Vagina (tissue), 2 donors: ENCODE measurements around the gene SPACA4.

ENCODE experiments used
- POLR2AphosphoS5 ChIP-seq, 2 donors: sonication (generic); formaldehyde crosslinking; IDR thresholded peaks; one replicate each; pipeline ENCODE4 v1.9.0; 2017; ENCODE audit warnings: antibody characterized with exemption in 2 of 2, mild to moderate bottlenecking in 2 of 2, low read depth in 1 of 2; ENCODE audit not compliant: insufficient read depth in 1 of 2
- TF ChIP-seq, protein P1 (sequence below), 3 experiments: fragments of 450-650 bp in 2 of 3; fragments of 200-600 bp in 1 of 3; sonication (generic) in 1 of 3; IDR thresholded peaks; one replicate each; pipeline ENCODE4 v1.5.1; 2017 to 2019; ENCODE audit warnings: antibody characterized with exemption in 3 of 3, mild to moderate bottlenecking in 2 of 3, moderate library complexity in 2 of 3

DNA sequence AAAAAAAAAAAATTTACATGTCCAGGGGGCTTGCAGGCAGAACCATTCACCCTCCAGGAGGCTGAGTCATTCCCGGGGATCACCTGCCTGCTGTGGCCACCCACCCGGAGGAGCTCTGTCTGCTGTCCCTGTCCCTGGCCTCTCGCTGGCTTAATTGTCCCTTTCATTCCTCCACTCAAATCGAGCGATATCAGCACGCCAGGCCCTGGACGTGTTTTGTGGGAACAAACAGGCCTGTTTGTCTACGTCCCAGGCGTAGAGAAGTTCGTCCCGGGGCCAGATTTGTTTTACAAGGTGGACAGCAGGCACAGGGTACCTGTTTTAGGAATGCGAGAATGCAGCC lies 33.4 kb upstream of the SPACA4 start:
- TF ChIP-seq, protein P1, sequence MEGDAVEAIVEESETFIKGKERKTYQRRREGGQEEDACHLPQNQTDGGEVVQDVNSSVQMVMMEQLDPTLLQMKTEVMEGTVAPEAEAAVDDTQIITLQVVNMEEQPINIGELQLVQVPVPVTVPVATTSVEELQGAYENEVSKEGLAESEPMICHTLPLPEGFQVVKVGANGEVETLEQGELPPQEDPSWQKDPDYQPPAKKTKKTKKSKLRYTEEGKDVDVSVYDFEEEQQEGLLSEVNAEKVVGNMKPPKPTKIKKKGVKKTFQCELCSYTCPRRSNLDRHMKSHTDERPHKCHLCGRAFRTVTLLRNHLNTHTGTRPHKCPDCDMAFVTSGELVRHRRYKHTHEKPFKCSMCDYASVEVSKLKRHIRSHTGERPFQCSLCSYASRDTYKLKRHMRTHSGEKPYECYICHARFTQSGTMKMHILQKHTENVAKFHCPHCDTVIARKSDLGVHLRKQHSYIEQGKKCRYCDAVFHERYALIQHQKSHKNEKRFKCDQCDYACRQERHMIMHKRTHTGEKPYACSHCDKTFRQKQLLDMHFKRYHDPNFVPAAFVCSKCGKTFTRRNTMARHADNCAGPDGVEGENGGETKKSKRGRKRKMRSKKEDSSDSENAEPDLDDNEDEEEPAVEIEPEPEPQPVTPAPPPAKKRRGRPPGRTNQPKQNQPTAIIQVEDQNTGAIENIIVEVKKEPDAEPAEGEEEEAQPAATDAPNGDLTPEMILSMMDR (IDR thresholded peaks at IDR 0.05), result no peak
- no peak for TF ChIP-seq POLR2AphosphoS5 (IDR thresholded peaks at IDR 0.05; ENCODE audit: insufficient read depth in 1 of 2, low read depth in 1 of 2)
